Endothelial cell of umbilical vein (primary cell): Measurements from ENCODE around the gene STK32A. TPM values are rescaled to one million over a fixed set of nuclear protein-coding genes. Genes with fewer than 3 reads are reported as not detected.

ENCODE experiments used
- BruUV-seq: library from RNA; stranded (reverse); fragments of 400-500 nt; replicated peaks from 2 replicates; lab custom pipeline; 2021; lab: Mats Ljungman, UMichigan
- CTCF ChIA-PET: fragments of 300-600, 350-600 bp; sonication (Branson Sonifier 250); formaldehyde crosslinking; loops from one replicate; lab custom pipeline; 2021; ENCODE audit warnings: antibody characterized with exemption, inconsistent platforms; lab: Charles Lee
- POLR2A ChIA-PET: fragments of 300-600, 350-600 bp; sonication (Branson Sonifier 250); formaldehyde crosslinking; loops from one replicate; lab custom pipeline; 2021; ENCODE audit warnings: antibody characterized with exemption, inconsistent platforms; lab: Charles Lee
- DNase-seq: peaks from one replicate; pipeline ENCODE4 v3.0.0-alpha.2; 2011; ENCODE audit warnings: low read depth, low spot score
- FAIRE-seq: peaks from 2 replicates; lab custom pipeline; 2011; peaks lifted over from hg19 to GRCh38; lab: Jason Lieb, UNC
- H2AFZ ChIP-seq: 2 replicates; pipeline ENCODE4 v1.6.0; 2012; ENCODE audit warnings: low read depth, low read length, control low read depth, inconsistent platforms
- H3K27ac ChIP-seq: 2 replicates; pipeline ENCODE4 v1.5.1; 2011; ENCODE audit warnings: low read depth, mild to moderate bottlenecking, control low read depth, low read length, moderate library complexity; ENCODE audit not compliant: insufficient read depth
- H3K27me3 ChIP-seq, 2 experiments: 2 replicates each; pipeline versions ENCODE4 v1.6.0 to v1.6.1; 2011; ENCODE audit warnings: low read length in 2 of 2, mixed read lengths in 1 of 2; ENCODE audit not compliant: control insufficient read depth in 2 of 2, insufficient read depth in 2 of 2
- H3K36me3 ChIP-seq, 2 experiments: 2 replicates in 1 of 2; 3 replicates in 1 of 2; pipeline ENCODE4 v1.5.1; 2011; ENCODE audit warnings: low read length in 2 of 2, mild to moderate bottlenecking in 1 of 2, moderate library complexity in 1 of 2; ENCODE audit not compliant: control insufficient read depth in 2 of 2, insufficient read depth in 2 of 2; ENCODE audit errors: extremely low read depth in 1 of 2
- H3K4me1 ChIP-seq: 3 replicates; pipeline ENCODE4 v1.5.1; 2011; ENCODE audit warnings: mild to moderate bottlenecking, low read length; ENCODE audit not compliant: control insufficient read depth, insufficient read depth; ENCODE audit errors: extremely low read depth
- H3K4me2 ChIP-seq: 2 replicates; pipeline ENCODE4 v1.6.1; 2011; ENCODE audit warnings: low read length, control low read depth, mixed read lengths; ENCODE audit not compliant: insufficient read depth
- H3K4me3 ChIP-seq, 3 experiments: fragments of 200-600 bp in 1 of 3; sonication (generic), shearing (Covaris generic) in 1 of 3; replicated peaks in 1 of 3; 2 replicates each; pipeline ENCODE4 v1.5.1; 2011 to 2016; ENCODE audit warnings: control low read depth in 3 of 3, low read length in 3 of 3, mild to moderate bottlenecking in 2 of 3, inconsistent platforms in 1 of 3, low read depth in 1 of 3, moderate library complexity in 1 of 3; ENCODE audit not compliant: insufficient read depth in 1 of 3
- H3K79me2 ChIP-seq: 2 replicates; pipeline ENCODE4 v1.6.0; 2012; ENCODE audit warnings: low read length, inconsistent platforms; ENCODE audit not compliant: control insufficient read depth, insufficient read depth
- H3K9ac ChIP-seq: replicated peaks from 2 replicates; pipeline ENCODE3; 2011; ENCODE audit warnings: low read length, control low read depth; ENCODE audit not compliant: insufficient read depth; ENCODE audit errors: extremely low read depth
- H3K9me1 ChIP-seq: replicated peaks from 3 replicates; pipeline ENCODE4 v1.6.0; 2011; ENCODE audit warnings: mild to moderate bottlenecking, low read length; ENCODE audit not compliant: control insufficient read depth, insufficient read depth; ENCODE audit errors: extremely low read depth
- H3K9me3 ChIP-seq: replicated peaks from 2 replicates; pipeline ENCODE4 v1.5.1; 2012; ENCODE audit warnings: low read length, inconsistent platforms; ENCODE audit not compliant: control insufficient read depth, insufficient read depth
- H4K20me1 ChIP-seq: replicated peaks from 2 replicates; pipeline ENCODE3; 2011; ENCODE audit warnings: mild to moderate bottlenecking, low read length; ENCODE audit not compliant: control insufficient read depth, insufficient read depth; ENCODE audit errors: extremely low read depth
- FOS ChIP-seq: IDR thresholded peaks from 2 replicates; pipeline ENCODE4 v1.6.1; 2011; ENCODE audit warnings: mild to moderate bottlenecking, low read length, moderate library complexity, borderline replicate concordance; ENCODE audit not compliant: insufficient read depth
- GATA2 ChIP-seq: IDR thresholded peaks from 2 replicates; pipeline ENCODE4 v1.7.0; 2011; ENCODE audit warnings: low read depth, mild to moderate bottlenecking, moderate library complexity, mixed read lengths, low read length; ENCODE audit not compliant: insufficient read length, insufficient read depth
- JUN ChIP-seq: IDR thresholded peaks from 2 replicates; pipeline ENCODE4 v1.6.1; 2011; ENCODE audit warnings: borderline replicate concordance, low read depth; ENCODE audit not compliant: insufficient read length, insufficient read depth
- MYC ChIP-seq: IDR thresholded peaks from one replicate; pipeline ENCODE4 v1.6.1; 2011; ENCODE audit warnings: mild to moderate bottlenecking, low read depth, low read length
- POLR2A ChIP-seq: IDR thresholded peaks from 2 replicates; pipeline ENCODE4 v1.6.1; 2012; ENCODE audit warnings: low read depth, mild to moderate bottlenecking, control low read depth, low read length
- POLR2AphosphoS5 ChIP-seq: IDR thresholded peaks from 2 replicates; pipeline ENCODE4 v1.6.1; 2012; ENCODE audit warnings: low read depth, mild to moderate bottlenecking, control low read depth, low read length, moderate library complexity; ENCODE audit not compliant: insufficient read depth
- dilution Hi-C: fragments of 300-500 bp; cut with MboI; formaldehyde crosslinking; loops from one replicate; pipeline ENCODE4 v1.15.0; 2019; ENCODE audit warnings: low sequenced_read_pairs; ENCODE audit not compliant: extremely low pct_ligation_motif_present
- intact Hi-C: fragments of 100-400 bp; cut with micrococcal nuclease; formaldehyde crosslinking; loops from one replicate; pipeline ENCODE4 v1.10.0; 2022
- polyA plus RNA-seq, 4 experiments: library from polyadenylated mRNA; depleted of rRNA in 3 of 4; stranded (reverse) in 3 of 4; unstranded in 1 of 4; fragments of >200 nt; gene quantifications; 2 replicates each; pipeline versions ENCODE4 v1.2.1 to v1.2.3, GENCODE V29; 2011 to 2012; ENCODE audit warnings: missing spikeins in 1 of 4
- total RNA-seq: library from RNA; stranded (reverse); gene quantifications from 2 replicates; pipeline ENCODE4 v1.2.3, GENCODE V29; 2021
- TF ChIP-seq, protein P1 (sequence below): IDR thresholded peaks from 2 replicates; pipeline ENCODE4 v1.6.1; 2011; ENCODE audit not compliant: insufficient read depth, insufficient read length
- TF ChIP-seq, protein P2 (sequence below), 2 donors: IDR thresholded peaks; 1 replicate in 1 of 2; 2 replicates in 1 of 2; pipeline ENCODE4 v1.5.1; 2011; ENCODE audit warnings: low read length in 2 of 2, mild to moderate bottlenecking in 2 of 2, moderate library complexity in 2 of 2, control low read depth in 1 of 2, inconsistent platforms in 1 of 2, low read depth in 1 of 2; ENCODE audit not compliant: insufficient read depth in 1 of 2; ENCODE audit errors: extremely low read depth in 1 of 2

Gene STK32A
- total and polyA plus RNA-seq, 2 donors (not counting 3 experiments of a cell fraction or from before 2014, with no cell fraction given), result not detected

DNA sequence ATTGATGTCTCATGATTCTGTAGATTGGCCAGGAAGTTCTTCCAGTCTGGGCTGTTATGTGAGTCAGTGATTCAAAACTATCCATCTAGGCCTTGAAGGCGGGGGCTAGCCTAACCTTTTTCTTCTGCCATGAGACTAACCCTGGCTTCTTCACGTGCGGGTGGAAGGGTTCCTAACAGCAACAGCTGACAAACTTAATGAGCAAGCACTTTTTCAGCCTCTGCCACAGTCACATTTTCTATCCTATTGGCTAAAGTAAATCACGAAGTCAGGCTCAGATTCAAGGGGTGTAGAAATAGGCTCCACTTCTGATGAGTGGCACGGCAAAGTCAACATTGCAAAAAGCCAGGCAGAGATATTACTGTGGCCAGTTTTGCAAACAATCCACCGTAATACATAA, 68.4 kb downstream of the STK32A start:
- Histone ChIP-seq H4K20me1 (no peaks in the 10 kb centered on the region), H2AFZ (peak overlapping the region; percentile 53), H3K4me2 (peak overlapping the region; percentile 42), H3K9ac (no peak overlapping the region), H3K79me2 (no peaks in the 10 kb centered on the region), H3K36me3 (no peaks in the 10 kb centered on the region), H3K9me1 (no peaks in the 10 kb centered on the region), H3K4me1 (peaks cover 18% of the 10 kb centered on the region), H3K9me3 (no peaks in the 10 kb centered on the region), H3K4me3 (no peak overlapping the region), H3K27ac (peak overlapping the region; percentile 81), H3K27me3 (no peaks in the 10 kb centered on the region)
- POLR2A ChIA-PET, result no interaction called here
- intact Hi-C loops (no loop called here), dilution Hi-C loops (no loop called here)
- CTCF ChIA-PET, result interaction anchor here (1.4 to 1.6 kb wide), 4 partner anchors 10 to 275 kb away, joined by 6 to 12 read pairs (median 7); no protein-coding TSS in a partner anchor
- FAIRE-seq (peak; percentile 40), DNase-seq (peak; percentile 7)
- TF ChIP-seq JUN, result no peak
- TF ChIP-seq GATA2, result no peak
- TF ChIP-seq POLR2A, result no peak
- BruUV-seq, result no TSS peak

DNA sequence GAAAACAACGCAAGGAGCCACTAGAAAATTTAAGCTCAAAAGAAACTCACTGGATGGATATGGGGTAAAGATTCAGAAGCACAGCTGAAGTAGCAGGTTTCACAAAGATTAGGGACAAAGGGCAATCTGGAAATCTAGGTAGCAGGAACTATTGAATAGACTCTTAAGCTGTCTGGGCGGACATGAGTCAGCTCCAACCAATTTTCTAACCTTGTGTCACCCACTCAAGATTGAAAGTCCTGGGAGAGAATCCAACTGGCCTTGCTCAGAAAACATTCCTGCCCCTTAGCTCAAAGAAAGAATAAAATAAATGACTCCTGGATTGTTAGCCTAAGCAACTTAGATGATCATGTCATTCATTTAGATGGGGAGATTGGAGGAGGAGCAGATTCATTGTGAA, 69.2 kb downstream of the STK32A start:
- BruUV-seq, result no TSS peak
- Histone ChIP-seq H3K9me1 (no peaks in the 10 kb centered on the region), H3K27ac (peak overlapping the region; percentile 81), H3K36me3 (no peaks in the 10 kb centered on the region), H2AFZ (peak overlapping the region; percentile 9), H3K4me1 (peaks cover 19% of the 10 kb centered on the region), H3K27me3 (no peaks in the 10 kb centered on the region), H3K79me2 (no peaks in the 10 kb centered on the region), H4K20me1 (no peaks in the 10 kb centered on the region), H3K4me3 (no peak overlapping the region), H3K9ac (no peak overlapping the region), H3K9me3 (no peaks in the 10 kb centered on the region), H3K4me2 (peak overlapping the region; percentile 42)
- DNase-seq (peak; percentile 83), FAIRE-seq (peak; percentile 81)
- dilution Hi-C loops (no loop called here), intact Hi-C loops (no loop called here)
- ChIA-PET POLR2A (no interaction called here), CTCF (interaction anchor here (0.7 to 1.6 kb wide), 12 partner anchors 9 to 274 kb away, joined by 3 to 12 read pairs (median 4); no protein-coding TSS in a partner anchor)
- TF ChIP-seq, protein P1, sequence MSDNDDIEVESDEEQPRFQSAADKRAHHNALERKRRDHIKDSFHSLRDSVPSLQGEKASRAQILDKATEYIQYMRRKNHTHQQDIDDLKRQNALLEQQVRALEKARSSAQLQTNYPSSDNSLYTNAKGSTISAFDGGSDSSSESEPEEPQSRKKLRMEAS, result no peak
- TF ChIP-seq POLR2AphosphoS5, result peak; percentile 53
- no peak for TF ChIP-seq MYC
- peak; percentile 70 for TF ChIP-seq GATA2
- peak; percentile 25 for TF ChIP-seq POLR2A
- peak; percentile 79 for TF ChIP-seq FOS
- TF ChIP-seq, protein P2, sequence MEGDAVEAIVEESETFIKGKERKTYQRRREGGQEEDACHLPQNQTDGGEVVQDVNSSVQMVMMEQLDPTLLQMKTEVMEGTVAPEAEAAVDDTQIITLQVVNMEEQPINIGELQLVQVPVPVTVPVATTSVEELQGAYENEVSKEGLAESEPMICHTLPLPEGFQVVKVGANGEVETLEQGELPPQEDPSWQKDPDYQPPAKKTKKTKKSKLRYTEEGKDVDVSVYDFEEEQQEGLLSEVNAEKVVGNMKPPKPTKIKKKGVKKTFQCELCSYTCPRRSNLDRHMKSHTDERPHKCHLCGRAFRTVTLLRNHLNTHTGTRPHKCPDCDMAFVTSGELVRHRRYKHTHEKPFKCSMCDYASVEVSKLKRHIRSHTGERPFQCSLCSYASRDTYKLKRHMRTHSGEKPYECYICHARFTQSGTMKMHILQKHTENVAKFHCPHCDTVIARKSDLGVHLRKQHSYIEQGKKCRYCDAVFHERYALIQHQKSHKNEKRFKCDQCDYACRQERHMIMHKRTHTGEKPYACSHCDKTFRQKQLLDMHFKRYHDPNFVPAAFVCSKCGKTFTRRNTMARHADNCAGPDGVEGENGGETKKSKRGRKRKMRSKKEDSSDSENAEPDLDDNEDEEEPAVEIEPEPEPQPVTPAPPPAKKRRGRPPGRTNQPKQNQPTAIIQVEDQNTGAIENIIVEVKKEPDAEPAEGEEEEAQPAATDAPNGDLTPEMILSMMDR (IDR thresholded peaks at IDR 0.05; ENCODE audit: extremely low read depth in 1 of 2, insufficient read depth in 1 of 2, low read depth in 1 of 2, low read length in 2 of 2), result no peak
- TF ChIP-seq JUN, result peak; percentile 59
